HG03378 (cell line): ENCODE data around the gene CBFA2T3.

Experiments
- ATAC-seq: cut with Tn5 transposase; IDR thresholded peaks from one replicate; pipeline ENCODE4 v1.9.1; 2021; ENCODE audit warnings: mild to moderate bottlenecking, moderate library complexity; ENCODE audit not compliant: unreplicated experiment

Gene CBFA2T3

DNA sequence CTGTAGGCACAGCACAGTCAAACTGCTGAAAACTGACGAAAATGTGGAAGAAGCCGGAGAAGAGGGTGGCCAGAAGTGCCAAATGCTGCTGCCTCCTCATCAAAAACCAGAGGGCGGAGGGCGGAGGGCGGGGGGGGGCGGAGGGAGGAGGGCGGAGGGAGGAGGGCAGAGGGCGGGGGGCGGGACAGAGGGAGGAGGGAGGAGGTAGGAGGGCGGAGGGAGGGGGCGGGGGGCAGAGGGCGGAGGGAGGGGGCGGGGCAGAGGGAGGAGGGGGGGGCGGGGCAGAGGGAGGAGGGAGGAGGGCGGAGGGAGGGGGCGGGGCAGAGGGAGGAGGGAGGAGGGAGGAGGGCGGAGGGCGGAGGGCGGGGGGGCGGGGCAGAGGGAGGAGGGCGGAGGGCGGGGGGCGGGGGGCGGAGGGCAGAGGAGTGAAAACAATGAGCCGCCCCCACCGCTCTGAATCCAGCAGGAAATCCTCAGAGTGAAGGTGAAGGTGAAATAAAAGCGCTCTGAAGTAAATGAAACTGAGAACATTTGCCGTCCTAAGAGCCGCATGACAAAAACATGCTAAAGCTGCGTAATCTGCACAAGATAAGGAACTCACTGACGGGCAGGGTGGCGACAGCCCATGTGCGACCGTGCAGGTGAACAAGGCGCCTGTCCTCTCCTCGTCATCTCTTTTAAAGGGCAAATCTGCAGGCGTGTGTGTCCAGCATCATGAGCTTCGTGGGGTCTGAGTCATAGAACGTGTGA is 22.6 kb upstream of the CBFA2T3 start:
- ATAC-seq: no peak

DNA sequence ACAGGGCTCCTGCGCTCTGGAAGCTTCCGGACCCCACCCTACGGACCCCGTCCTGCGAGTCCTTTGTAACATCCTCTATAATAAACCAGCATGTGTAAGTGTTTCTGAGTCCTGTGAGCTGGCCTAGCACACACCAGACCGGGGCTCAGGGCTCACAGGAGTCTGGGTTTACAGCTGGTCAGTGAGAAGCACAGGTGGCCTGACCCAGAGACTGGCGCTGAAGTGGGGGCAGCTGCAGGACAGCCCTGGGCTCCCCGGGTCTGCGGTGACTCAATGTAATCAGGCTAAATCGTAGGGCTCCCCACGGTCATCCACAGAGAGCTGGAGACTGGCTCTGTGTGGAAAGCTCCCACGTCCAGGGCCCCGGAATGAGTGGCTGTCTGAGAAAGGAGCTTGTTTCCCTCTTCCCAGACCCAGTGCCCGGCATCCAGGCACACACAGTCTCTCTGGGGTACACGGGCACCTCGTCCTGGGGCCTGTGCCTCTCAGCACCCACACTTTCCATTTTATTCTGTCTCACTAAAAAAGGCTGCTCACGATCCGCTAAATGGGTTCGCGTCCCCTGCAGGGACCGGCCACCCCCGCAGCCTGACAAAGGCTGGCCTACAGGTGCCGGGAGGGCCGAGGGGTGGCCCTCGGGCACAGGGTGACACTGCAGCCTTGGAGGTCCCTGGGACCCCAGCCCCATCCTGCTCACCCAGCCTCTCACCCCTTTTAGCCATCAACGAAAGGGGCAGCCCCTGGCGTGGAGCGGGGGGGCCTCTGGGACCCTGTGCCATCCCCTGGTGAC is 18.9 kb upstream of the CBFA2T3 start:
- no peak for ATAC-seq

DNA sequence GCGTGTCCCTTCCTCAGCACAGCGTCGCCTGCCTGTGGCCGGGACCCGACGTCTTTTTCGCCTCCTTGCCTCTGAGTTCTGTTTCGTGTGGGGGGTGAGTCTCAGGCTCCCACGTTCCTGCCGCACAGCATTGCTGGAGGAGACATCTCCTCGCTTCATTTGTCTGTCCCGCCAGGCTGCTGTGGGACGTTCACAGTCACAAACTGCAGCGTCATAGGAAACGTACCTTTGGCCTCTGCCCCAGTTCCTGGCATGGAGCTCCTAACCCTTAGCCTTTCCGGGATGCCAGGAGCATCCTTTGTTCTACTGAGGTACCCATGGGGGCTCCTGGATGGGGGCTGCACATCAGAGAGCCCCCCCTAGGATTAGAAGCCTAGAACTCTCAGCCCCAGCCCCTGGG is 18.2 kb upstream of the CBFA2T3 start:
- no peak for ATAC-seq

DNA sequence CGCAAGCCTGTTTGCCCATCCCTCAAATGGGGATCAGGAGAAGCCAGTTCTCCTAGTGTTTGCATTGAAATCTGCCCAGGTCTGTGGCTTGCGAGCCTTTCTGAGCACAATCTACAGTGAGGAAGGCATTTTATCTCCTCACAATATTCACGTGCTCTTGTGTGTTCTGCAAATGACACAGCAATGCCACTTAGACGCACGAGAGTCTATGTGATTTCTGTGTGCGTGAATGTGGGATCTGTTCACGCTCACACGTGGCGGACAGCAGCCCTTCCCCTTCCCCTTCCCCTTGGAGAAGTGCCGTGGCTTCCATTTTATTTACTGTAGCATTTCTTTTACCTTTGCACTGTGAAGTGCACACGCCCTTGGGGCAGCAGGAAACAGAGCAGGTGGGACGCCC is 17.7 kb upstream of the CBFA2T3 start:
- ATAC-seq: no peak

DNA sequence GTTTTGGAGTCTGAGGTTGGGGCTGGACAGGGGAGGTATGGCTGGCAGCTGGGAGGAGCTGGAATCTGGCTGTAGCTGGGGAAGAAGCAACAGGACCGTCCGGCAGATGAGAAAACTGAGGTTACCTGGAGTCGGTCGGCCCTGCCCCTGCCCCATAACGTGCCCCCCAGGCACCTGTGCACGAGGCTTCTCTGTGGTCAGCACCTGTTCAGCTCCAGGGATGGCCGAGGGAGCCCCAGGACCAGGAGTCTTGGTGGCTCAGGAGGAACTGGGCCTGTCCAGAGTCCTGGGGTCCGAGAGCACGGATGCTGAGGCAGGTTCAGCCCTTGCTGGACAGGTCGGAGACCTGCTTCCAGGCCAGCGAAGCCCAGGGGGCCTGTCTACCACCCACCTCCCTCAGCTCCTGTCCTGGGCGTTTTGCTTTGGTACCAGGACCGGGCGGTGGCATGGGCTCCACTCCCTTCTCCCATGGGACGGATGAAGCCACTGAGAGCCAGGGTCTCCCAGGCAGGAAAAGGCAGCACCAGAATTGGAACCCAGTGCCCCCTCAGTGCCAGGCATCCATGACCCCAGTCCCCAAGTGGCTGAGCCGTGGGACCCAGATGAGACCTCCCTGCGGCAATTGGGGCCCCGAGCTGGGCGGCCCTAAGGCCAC is 17.1 kb upstream of the CBFA2T3 start:
- no peak for ATAC-seq

DNA sequence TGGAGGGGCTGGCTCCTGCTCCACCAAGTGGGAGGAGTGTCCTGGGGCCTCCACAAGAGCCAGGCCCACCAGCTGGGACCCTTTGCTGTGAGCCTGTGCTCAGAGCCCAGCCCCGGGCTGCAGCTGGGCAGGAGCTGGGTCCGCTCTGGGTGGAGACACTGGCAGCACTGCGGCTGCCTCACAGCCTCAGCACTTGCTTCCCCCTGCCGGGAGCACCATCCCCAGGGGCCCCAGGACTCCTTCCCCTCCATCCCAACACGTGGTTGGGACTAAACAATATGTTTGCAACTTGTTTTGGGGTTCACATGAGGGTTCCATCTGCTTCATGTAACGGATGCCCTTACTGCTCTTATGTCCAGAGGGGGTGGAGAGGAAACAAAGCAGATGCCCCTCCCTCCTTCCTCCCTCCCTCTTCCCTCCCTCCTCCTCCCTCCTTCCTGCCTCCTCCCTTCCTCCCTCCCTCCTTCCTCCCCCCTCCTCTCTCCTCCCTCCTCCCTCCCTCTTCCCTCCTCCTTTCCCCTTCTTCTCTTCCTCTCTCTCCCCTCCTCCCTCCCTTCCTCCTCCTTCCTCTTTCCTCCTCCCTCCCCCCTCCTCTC is 16.3 kb upstream of the CBFA2T3 start:
- ATAC-seq: no peak

DNA sequence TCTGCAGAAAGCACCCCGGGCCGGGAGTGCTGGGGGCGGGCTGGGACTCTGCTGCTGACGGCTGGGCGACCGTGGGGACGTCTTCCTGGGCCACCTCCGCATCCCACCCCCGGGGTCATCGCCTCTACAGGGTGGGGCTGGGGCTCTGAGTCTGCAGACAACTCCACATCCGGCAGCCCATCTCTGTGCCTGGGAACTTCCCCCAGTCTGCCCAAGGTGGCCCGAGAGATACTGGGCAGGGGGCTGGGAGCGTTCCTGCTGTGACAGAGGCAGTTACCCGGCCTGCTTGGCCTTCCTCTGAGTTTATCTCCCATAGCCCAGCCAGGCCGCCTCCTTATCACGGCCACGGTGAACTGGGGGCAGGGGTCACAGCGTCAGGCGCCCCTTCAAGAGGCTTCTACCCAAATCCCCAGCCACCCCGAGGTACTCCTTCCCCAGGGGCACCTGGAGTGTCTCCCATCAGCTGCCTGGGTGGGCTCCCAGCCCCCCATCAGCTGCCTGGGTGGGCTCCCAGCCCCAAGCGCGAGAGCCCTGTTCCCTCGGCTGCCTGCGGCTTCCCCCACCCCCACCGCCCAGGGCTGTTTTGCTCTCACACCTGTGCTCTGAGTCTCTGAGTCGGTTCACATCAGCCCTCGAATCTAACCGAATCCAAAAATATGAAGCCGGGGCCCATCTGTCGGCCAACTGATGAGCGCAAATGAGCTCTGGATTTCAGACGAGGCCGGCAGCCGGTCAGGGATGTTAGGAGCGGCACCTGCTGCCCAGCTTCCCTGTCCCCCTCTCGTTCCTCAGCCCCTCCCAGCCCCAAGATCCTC is 15.6 kb upstream of the CBFA2T3 start:
- ATAC-seq: no peak

DNA sequence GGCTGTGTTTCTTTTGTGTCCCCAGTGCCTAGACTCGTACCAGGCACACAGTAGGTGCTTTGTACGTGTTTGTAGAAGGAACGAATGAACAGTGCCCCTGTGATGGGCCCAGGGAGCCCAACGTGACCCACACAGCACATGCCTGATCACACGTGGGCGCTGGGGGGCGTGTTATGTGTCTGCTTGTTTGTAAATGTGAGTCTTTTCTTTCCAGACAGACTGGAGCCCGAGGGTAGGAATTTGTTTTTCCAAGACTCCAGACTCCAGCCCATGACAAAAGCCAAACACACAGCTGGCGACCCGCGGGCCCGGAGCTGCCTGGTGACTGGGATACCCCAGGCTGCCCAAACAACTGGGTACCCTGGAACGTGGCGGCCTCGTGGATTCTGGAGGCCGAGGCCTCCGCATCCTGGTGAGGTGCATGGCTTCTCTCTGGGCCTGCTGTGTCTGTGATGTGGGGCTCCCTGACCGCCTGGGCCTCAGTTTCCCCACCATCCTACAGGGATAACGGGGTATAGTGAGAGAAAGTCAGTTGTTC is 14.9 kb upstream of the CBFA2T3 start:
- ATAC-seq: no peak

DNA sequence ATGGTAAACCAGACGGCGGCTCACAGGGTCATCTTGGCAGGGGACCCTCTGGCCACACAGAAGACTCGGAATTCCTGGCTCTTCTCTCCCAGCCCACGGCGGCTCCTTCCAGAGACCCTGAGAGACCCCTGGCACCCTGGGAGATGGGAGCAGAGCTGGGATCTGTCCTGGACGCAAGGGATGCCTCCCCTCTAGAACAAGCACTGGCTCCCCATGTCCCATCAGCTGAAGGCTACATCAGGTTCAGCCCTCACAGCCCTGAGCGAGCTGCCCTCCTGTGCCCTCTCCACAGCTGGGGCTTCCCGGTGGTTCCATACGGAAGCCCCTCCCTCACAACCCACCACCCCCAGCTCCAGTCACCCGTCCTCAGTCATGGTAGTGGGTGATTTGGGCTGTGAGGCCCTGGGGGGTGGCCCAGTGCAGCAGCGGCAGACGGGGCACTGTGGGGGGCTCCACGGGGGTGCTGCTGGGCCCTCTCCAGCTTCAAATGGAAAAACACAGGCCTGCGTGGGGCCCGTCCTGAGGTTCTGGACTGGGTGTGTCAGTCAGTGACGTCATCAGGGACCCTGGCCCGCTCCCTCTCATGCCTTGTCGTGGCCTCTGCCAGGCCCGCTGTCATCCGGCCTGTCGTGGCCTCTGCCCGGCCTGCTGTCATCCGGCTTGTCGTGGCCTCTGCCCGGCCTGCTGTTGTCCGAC is 13.0 kb upstream of the CBFA2T3 start:
- no peak for ATAC-seq

DNA sequence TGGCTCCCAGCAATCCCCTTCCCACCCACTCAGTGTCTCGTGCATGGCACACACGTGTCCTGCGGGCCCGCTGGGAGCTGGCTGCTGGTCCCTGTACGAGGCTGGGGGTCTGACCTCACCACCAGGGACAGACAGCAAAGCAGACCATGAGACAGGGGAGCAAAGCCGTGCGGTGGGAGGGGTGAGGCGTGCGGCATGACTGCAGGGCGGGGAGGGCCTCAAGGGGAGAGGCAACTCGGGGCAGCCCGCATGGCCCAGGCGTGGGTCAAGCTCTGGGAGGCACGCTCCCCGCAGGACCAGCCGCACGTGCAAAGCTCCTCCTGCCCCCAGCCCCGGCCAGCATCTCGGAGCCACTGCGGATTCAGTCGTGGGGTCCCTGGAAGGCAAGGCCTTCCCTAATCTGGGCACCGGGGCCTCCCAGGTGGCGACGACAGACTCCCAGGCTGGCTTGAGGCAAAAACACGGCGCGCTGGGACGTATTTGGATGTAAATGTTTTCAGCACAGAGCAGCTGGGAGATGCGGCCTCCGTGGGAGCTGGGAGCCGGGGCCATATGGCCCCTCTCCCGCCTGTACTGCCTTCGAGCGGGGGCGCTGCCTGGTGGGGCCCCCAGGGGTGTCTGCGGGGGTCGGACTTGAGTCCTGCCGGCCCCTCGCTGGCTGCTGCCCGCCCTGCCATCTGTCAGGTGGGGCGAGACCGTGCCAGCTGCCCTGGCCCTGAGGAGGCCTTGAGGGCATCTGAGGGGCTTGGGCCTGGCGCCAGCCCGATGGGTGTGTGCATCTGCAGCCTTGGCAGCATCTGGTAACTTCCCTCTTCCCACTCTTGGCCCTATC is 12.2 kb upstream of the CBFA2T3 start:
- no peak for ATAC-seq

DNA sequence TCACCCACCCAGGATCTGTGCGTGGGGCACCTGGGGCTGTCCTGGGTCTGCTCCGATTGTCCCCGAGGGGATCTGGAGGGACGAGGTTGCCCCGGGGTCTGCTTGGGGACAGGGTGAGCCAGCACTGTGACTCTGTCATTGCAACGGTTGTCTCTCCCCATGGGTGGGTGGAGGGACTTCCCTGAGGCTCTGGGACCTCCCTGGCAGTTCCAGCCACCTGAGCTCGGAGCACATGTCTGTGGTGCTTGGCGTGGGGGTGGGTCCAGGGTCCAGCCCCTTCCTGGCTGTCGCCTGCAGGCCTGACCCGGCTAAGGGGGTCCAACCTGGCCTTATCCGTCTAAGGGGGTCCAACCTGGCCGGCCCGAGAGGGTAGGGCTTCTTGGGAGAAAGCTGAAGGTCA is 8.5 kb upstream of the CBFA2T3 start:
- no peak for ATAC-seq

DNA sequence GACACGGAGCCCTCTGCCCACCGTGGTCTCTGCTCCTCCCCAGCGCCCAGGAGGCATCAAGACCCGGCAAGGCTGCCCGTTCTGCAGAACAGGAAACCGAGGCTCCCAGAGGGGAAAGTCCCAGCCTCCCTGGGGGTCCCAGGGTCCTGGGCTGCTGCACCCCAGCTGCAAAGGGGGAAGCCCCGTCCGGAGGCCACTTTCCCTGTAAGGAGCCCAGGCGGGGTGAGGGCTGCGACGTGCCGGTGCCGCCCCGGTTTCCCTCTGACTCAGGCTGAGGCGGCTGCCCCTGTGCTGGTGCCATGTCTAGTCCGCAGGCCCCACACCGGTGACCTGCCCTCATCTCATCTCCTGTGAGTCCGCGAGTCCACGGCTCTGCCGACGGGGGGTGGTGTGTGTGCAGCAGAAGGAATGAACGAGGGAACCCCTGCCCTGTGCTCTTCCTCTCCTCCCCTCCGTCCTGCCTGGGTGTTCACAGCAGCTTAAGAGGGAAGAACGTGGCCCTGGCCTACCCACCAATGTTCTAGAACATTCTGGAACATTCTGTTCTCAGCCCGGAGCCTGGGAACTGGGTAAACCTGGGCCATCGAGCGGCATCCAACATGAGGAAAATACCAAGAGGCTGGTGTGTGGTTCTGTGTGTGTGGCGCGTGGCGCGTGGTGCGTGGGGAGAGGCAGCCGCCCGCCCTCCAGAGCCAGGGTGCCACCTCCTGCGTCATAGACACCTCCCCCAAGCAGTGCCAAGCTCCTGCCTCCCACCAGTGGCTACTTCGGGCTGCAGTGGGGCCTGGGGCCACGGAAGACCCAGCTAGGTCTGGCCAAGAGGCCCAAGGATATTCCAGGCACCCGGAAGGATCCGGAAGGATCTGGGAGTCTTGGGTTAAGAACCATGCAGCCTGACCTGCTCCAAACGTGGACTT is 7.0 kb upstream of the CBFA2T3 start:
- ATAC-seq: no peak

DNA sequence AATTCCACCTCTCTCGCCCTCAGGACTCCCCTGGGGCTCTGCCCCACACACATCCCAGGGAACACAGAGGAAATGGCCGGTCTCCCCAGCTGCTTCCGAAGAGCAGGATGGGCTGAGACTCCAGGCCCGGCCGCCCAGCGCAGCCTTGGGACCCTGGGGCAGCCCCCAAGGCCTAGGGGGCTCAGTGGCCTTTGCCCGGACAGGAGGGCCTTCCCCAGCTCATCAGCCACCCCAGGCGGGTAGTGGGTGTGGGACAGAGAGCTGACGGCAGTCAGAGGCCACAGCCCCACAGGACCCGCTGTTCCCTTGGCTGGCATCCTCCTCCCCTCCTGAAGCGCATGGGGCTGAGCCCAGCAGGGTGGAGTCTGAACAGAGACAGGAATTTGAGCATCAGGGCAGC is 6.2 kb upstream of the CBFA2T3 start:
- no peak for ATAC-seq

DNA sequence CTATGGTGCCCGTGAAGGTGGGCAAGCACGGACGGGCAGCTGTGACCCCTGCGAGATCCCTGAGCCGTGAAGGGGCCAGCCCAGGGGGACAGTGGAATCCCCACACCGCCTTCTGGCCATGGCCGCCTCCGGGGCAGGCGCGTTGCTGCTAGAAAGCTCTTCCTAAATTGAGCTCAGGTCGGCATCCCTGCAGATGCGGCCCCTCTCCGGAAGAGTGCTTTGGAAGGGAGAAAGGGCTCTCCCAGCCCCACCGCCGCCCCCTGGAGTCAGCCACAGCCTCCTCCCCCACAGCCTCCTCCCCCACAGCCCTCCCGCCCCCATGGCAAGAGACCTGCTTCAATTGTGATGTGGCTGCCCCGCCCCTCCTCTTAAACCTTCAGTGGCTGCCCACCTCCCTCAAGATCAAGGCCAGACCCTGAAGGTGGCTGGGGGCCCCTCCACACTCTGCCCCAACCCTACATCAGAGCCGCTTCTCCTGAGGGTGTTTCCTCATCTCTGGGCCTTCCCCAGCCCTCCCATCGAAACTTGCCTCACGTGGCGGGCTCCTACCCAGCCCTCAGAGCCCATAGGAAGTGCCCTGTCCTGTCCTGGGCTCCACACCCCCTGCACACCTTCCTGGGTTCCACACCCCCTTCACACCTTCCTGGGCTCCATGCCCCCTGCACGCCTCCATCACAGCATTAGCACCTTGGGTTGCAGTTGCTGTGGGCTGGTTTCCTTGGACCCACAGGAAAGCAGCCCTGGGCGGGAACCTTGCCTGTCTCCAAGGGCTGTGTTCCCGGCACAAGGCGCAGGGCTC is 5.5 kb upstream of the CBFA2T3 start:
- ATAC-seq: no peak

DNA sequence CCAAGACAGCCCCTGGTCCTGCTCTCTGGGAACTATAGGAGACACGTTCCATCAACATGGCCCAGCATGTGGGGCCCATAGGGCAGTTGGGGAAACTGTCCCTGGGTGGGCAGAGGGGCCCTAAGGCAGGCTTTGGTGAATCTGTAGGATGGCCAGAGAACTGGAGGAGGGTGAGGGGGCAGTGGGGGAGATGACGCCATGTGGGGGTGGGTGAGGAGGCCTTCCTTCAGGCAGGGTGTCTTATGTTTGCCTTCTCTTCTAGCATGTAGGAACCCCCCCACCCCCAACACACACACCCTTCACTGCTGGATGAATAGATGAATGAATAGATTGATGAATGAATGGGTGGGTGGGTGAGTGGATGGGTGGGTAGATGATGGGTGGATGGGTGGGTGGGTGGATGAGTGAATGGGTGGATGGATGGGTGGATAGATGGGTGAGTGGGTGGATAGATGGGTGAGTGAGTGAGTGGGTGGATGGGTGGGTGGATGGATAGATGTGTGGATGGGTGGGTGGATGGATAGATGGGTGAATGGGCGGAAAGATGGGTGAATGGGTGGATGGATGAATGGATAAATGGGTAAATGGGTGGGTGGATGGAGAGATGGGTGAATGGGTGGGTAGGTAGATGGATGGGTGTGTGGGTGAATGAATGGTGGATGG is 2.5 kb upstream of the CBFA2T3 start:
- no peak for ATAC-seq

DNA sequence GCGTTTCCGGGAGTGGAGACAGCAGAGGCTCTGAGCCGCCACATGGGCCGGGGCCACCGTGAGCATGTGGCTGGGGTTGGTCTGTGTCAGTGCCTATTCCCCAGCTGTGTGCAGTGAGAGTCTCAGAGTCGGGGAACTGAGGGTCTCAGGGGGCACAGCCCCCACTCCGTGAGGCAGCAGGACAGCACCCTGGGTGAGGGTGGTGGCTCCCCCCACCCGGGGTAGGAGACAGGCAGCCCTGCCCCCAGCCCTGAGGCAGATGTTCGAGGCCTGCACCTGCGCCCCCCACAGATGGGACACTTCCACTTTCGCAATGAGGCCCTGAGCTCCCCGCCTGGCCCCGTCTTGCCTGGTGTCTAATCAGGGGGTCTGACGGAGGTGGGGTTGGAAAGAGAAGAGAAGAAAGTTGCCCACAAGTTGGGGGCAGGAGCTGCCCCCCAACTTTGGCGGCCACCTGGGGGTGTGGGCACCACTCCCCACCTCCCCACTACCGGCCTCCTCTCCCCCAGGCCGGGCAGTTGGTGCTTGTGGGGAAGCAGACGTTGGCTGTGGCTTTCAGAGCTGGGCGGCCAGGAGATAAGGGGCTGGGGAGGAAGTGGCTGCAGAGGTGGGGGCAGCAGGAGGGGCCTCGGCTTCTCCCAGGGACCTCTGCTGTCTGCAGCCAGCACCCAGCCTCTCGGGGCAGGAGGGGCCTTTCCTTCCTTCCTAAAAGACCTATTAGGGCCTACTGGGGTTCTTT is 1.8 kb upstream of the CBFA2T3 start:
- no peak for ATAC-seq
